Prostate gland (tissue), 2 donors: ENCODE data around the gene FCGBP. TPM values are rescaled to one million over a fixed set of nuclear protein-coding genes. Genes with fewer than 3 reads are reported as not detected.

Experiments
- DNase-seq: peaks from one replicate; pipeline ENCODE4 v3.0.0-alpha.2; 2019; ENCODE audit warnings: low spot score
- H3K27ac ChIP-seq, 2 donors: fragments of 200-600 bp; sonication (generic); 2 replicates each; pipeline ENCODE4 v1.5.1; 2017 to 2019
- H3K27me3 ChIP-seq: fragments of 200-600 bp; sonication (generic); replicated peaks from 2 replicates; pipeline ENCODE4 v1.5.1; 2019; ENCODE audit not compliant: insufficient read depth
- H3K36me3 ChIP-seq, 2 donors: fragments of 200-600 bp; sonication (generic); 1 replicate in 1 of 2; 2 replicates in 1 of 2; pipeline versions ENCODE4 v1.5.1 to v1.8.1; 2017 to 2019
- H3K4me1 ChIP-seq: fragments of 200-600 bp; sonication (generic); replicated peaks from 2 replicates; pipeline ENCODE4 v1.5.1; 2019
- H3K4me3 ChIP-seq, 2 donors: fragments of 200-600 bp; sonication (generic); 2 replicates each; pipeline ENCODE4 v1.5.1; 2017 to 2019
- H3K9me3 ChIP-seq: fragments of 200-600 bp; sonication (generic); 2 replicates; pipeline ENCODE4 v1.5.1; 2017
- POLR2A ChIP-seq: fragments of 450-650 bp; IDR thresholded peaks from one replicate; pipeline ENCODE4 v1.6.1; 2016; ENCODE audit warnings: antibody characterized with exemption, mild to moderate bottlenecking
- POLR2AphosphoS5 ChIP-seq: sonication (generic); formaldehyde crosslinking; IDR thresholded peaks from one replicate; pipeline ENCODE4 v1.6.1; 2017; ENCODE audit warnings: antibody characterized with exemption
- WGBS: methylation state at CpG from one replicate; pipeline ENCODE4 v1.1.5; 2018; 5-methylcytosine and 5-hydroxymethylcytosine counted together
- intact Hi-C: fragments of 100-400 bp; cut with DNase I; formaldehyde crosslinking; loops from one replicate; pipeline ENCODE4 v1.14.2; 2022
- total RNA-seq, 2 donors: library from RNA; depleted of rRNA; stranded (reverse); fragments of >200 nt; gene quantifications; one replicate each; pipeline ENCODE4 v1.1.0, GENCODE V29; 2016
- TF ChIP-seq, protein P1 (sequence below), 4 experiments: fragments of 200-600 bp in 2 of 4; fragments of 450-650 bp in 2 of 4; sonication (generic) in 2 of 4; IDR thresholded peaks; 1 replicate in 3 of 4; 2 replicates in 1 of 4; pipeline ENCODE4 v1.5.1; 2016 to 2019; ENCODE audit warnings: antibody characterized with exemption in 4 of 4, mild to moderate bottlenecking in 2 of 4, moderate library complexity in 2 of 4

FCGBP gene
- total RNA-seq, 2 donors from 2014 or later, result 42.4 to 73.5 TPM

DNA sequence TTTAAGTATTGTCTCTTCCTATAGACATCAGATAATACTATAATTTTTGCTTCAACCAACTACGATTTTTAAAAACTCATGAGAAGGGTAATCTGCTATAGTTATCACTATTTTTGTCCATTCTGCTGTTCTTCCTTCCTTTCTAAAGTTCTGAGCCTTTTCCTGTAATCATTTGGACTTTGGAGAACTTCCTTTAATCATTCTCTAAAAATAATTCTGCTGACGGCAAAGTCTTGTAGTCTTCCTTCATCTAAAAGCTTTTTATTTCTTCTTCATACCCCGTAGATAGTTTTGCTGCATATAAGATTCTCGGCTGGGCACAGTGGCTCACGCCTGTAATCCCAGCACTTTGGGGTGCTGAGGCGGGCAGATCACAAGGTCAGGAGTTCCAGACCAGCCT lies 5.1 kb upstream of the FCGBP start:
- H3K36me3 ChIP-seq, result no peaks in the 10 kb centered on the region
- H3K4me3 ChIP-seq, result no peak overlapping the region
- intact Hi-C loops, result no loop called here
- no peak for DNase-seq
- 89% methylated on average over 6 of the region's 6 CpGs for WGBS
- TF ChIP-seq POLR2AphosphoS5 (no peak), POLR2A (no peak)
- TF ChIP-seq, protein P1, sequence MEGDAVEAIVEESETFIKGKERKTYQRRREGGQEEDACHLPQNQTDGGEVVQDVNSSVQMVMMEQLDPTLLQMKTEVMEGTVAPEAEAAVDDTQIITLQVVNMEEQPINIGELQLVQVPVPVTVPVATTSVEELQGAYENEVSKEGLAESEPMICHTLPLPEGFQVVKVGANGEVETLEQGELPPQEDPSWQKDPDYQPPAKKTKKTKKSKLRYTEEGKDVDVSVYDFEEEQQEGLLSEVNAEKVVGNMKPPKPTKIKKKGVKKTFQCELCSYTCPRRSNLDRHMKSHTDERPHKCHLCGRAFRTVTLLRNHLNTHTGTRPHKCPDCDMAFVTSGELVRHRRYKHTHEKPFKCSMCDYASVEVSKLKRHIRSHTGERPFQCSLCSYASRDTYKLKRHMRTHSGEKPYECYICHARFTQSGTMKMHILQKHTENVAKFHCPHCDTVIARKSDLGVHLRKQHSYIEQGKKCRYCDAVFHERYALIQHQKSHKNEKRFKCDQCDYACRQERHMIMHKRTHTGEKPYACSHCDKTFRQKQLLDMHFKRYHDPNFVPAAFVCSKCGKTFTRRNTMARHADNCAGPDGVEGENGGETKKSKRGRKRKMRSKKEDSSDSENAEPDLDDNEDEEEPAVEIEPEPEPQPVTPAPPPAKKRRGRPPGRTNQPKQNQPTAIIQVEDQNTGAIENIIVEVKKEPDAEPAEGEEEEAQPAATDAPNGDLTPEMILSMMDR (IDR thresholded peaks at IDR 0.05), result no peak
- no peaks in the 10 kb centered on the region for H3K27me3 ChIP-seq
- peaks cover 11% of the 10 kb centered on the region for H3K4me1 ChIP-seq
- H3K27ac ChIP-seq, result no peak overlapping the region
- H3K9me3 ChIP-seq, result no peaks in the 10 kb centered on the region

DNA sequence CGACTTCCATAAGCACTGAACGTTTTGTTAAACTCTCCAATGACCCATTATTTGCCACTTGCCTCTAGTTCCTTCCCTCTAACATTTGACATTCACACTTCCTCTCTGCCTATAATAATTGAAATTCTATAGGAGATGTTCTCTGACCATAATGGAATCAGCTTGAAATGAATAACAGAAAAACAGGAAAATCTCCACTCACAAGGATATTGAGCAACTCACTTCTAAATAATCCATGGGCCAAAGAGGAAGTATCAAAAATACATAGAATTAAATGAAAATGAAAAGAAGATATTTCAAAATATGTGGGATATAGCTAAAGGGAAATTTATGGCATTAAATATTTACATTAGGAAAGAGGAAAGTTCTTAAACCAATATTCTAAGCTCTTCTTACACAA lies 3.4 kb upstream of the FCGBP start:
- WGBS, result 33% methylated on average over 2 of the region's 2 CpGs
- Histone ChIP-seq H3K9me3 (no peaks in the 10 kb centered on the region), H3K4me1 (peaks cover 11% of the 10 kb centered on the region), H3K27ac (no peak overlapping the region), H3K4me3 (no peak overlapping the region), H3K36me3 (no peaks in the 10 kb centered on the region), H3K27me3 (no peaks in the 10 kb centered on the region)
- TF ChIP-seq POLR2A (no peak), POLR2AphosphoS5 (no peak)
- TF ChIP-seq, protein P1 (IDR thresholded peaks at IDR 0.05), result no peak
- intact Hi-C loops, result no loop called here
- DNase-seq, result no peak

DNA sequence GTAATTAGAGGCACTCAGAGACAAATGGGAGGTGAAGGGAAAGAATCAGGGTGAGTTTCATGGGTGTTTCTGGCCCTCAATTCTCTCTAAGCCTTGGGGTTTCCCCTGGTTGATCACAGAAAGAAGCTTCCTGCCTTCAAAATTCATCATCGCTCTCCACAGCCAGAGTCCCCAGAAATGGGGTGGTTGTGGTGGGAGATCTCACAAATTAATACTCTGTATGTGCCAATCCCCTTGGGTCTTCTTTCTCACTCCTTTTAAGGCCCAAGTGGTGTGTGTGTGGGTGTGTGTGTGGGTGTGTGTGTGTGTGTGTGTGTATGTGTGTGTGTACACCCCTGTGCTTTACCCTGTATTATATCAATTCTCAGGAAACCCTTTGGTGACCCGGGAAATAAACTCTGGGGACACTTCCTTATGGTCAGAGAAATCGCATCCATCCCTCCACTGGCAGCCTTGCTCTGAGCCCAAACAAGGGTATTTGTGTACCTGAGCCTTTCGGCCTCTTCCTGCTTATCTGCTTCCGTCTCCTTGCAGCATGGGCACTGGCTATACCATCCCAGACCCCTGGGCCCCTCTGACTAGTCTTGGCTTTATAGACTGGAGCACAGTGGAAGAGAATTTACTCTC lies 2.8 kb upstream of the FCGBP start:
- WGBS, result 72% methylated on average over 5 of the region's 5 CpGs
- Histone ChIP-seq H3K4me1 (peaks cover 11% of the 10 kb centered on the region), H3K36me3 (no peaks in the 10 kb centered on the region), H3K27ac (no peak overlapping the region), H3K9me3 (no peaks in the 10 kb centered on the region), H3K27me3 (no peaks in the 10 kb centered on the region), H3K4me3 (no peak overlapping the region)
- no peak for DNase-seq
- no peak for TF ChIP-seq POLR2A
- TF ChIP-seq, protein P1 (IDR thresholded peaks at IDR 0.05), result no peak
- intact Hi-C loops, result no loop called here

DNA sequence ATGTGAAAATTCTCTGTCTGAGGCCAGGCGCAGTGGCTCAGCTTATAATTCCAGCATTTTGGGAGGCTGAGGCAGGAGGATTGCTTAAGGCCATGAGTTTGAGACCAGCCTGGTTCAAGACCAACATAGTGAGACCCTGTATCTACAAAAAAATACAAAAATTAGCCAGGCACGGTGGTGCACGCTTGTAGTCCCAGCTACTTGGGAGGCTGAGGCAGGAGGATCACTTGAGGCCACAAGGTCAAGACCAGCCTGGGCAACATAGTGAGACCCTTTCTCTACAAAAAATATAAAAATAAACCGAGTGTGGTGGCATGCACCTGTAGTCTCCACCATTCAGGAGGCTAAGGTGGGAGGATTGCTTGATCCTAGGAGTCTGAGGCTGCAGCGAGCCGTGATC lies 2.2 kb upstream of the FCGBP start:
- H3K36me3 ChIP-seq, result no peaks in the 10 kb centered on the region
- no peak for DNase-seq
- H3K4me1 ChIP-seq, result peaks cover 7% of the 10 kb centered on the region
- TF ChIP-seq, protein P1 (IDR thresholded peaks at IDR 0.05), result no peak
- no peak for TF ChIP-seq POLR2AphosphoS5
- no peak overlapping the region for H3K4me3 ChIP-seq
- no peaks in the 10 kb centered on the region for H3K9me3 ChIP-seq
- no peak overlapping the region for H3K27ac ChIP-seq
- no peaks in the 10 kb centered on the region for H3K27me3 ChIP-seq
- WGBS, result 81% methylated on average over 6 of the region's 6 CpGs
- intact Hi-C loops, result no loop called here

DNA sequence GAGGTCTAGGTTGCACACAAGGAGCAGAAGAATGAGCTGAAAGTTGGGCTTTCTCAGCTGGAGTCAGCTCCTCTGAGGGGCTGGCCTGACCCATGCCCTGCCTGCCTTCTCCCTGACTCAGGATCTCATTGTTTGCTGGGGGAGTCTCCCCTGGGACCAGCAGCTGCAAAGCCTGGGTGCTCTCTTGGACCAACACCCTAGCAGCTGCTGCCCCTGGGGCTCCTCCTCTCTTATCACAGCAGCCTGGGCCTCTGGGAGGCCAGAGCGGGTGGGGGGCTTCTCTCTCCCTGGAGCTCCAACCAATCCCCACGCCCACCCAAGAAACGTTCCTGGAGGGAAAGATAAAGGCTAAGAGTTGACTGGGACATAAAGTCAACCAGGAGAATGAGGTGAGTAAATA lies 1.6 kb upstream of the FCGBP start:
- H3K9me3 ChIP-seq, result no peaks in the 10 kb centered on the region
- no peaks in the 10 kb centered on the region for H3K36me3 ChIP-seq
- DNase-seq, result no peak
- 21% methylated on average over 3 of the region's 3 CpGs for WGBS
- peaks cover under 1% of the 10 kb centered on the region for H3K4me1 ChIP-seq
- H3K4me3 ChIP-seq, result no peak overlapping the region
- intact Hi-C loops, result no loop called here
- no peak for TF ChIP-seq POLR2AphosphoS5
- TF ChIP-seq, protein P1 (IDR thresholded peaks at IDR 0.05), result no peak
- no peak for TF ChIP-seq POLR2A
- H3K27me3 ChIP-seq, result no peaks in the 10 kb centered on the region
- H3K27ac ChIP-seq, result no peak overlapping the region
